Neural progenitor cell (in vitro differentiated cells): ENCODE results near the gene INSC. TPM values are rescaled to one million over a fixed set of nuclear protein-coding genes. Genes with fewer than 3 reads are reported as not detected.

Experiments
- DNase-seq: peaks from one replicate; pipeline ENCODE4 v3.0.0-alpha.2; 2016; ENCODE audit warnings: low spot score
- H2AFZ ChIP-seq: fragments of 200-600 bp; sonication (generic); replicated peaks from 2 replicates; pipeline ENCODE4 v1.6.1; 2016; ENCODE audit warnings: antibody characterized with exemption
- H3F3A ChIP-seq: fragments of 200-600 bp; sonication (generic); 2 replicates; pipeline ENCODE4 v1.6.1; 2016; ENCODE audit warnings: antibody characterized with exemption, low read depth
- H3K27ac ChIP-seq: fragments of 200-600 bp; sonication (generic); 2 replicates; pipeline ENCODE4 v1.5.1; 2016; ENCODE audit warnings: mild to moderate bottlenecking
- H3K27me3 ChIP-seq: fragments of 200-600 bp; sonication (generic); 2 replicates; pipeline ENCODE4 v1.6.1; 2016; ENCODE audit warnings: mild to moderate bottlenecking, moderate library complexity
- H3K36me3 ChIP-seq: fragments of 200-600 bp; sonication (generic); 2 replicates; pipeline ENCODE4 v1.5.1; 2016
- H3K4me1 ChIP-seq: fragments of 200-600 bp; sonication (generic); 2 replicates; pipeline ENCODE4 v1.6.1; 2016; ENCODE audit warnings: mixed run types
- H3K4me2 ChIP-seq: fragments of 200-600 bp; sonication (generic); 2 replicates; pipeline ENCODE4 v1.6.1; 2016
- H3K4me3 ChIP-seq: fragments of 200-600 bp; sonication (generic); 2 replicates; pipeline ENCODE4 v1.5.1; 2016
- H3K79me2 ChIP-seq: fragments of 200-600 bp; sonication (generic); 2 replicates; pipeline ENCODE4 v1.6.1; 2016; ENCODE audit warnings: low read depth
- H3K9ac ChIP-seq: fragments of 200-600 bp; sonication (generic); 2 replicates; pipeline ENCODE4 v1.6.1; 2016
- H3K9me3 ChIP-seq: fragments of 200-600 bp; sonication (generic); 2 replicates; pipeline ENCODE4 v1.5.1; 2016; ENCODE audit warnings: low read depth
- H4K20me1 ChIP-seq: fragments of 200-600 bp; sonication (generic); 2 replicates; pipeline ENCODE4 v1.6.1; 2016; ENCODE audit warnings: low read depth
- H3K27ac Mint-ChIP-seq: 3 replicates; pipeline ENCODE4 v1.8.0; 2021; ENCODE audit warnings: mixed read lengths
- H3K27me3 Mint-ChIP-seq: 2 replicates; pipeline ENCODE4 v1.8.0; 2022; ENCODE audit warnings: low read depth, mild to moderate bottlenecking, inconsistent platforms, moderate library complexity, mixed read lengths; ENCODE audit not compliant: insufficient read depth
- H3K36me3 Mint-ChIP-seq: 3 replicates; pipeline ENCODE4 v1.8.0; 2021; ENCODE audit warnings: mixed read lengths
- H3K4me1 Mint-ChIP-seq: 3 replicates; pipeline ENCODE4 v1.8.0; 2021; ENCODE audit warnings: mixed read lengths
- H3K4me3 Mint-ChIP-seq: 3 replicates; pipeline ENCODE4 v1.8.0; 2021; ENCODE audit warnings: mild to moderate bottlenecking, moderate library complexity, mixed read lengths
- H3K9me3 Mint-ChIP-seq: 3 replicates; pipeline ENCODE4 v1.8.0; 2020; ENCODE audit warnings: mixed read lengths
- EZH2 ChIP-seq: fragments of 200-600 bp; sonication (generic); IDR thresholded peaks from 2 replicates; pipeline ENCODE4 v1.6.1; 2017; ENCODE audit warnings: antibody characterized with exemption, mild to moderate bottlenecking, moderate library complexity
- EZH2phosphoT487 ChIP-seq: fragments of 200-600 bp; sonication (generic); IDR thresholded peaks from 2 replicates; pipeline ENCODE4 v1.6.1; 2017; ENCODE audit warnings: antibody characterized with exemption
- total RNA-seq: library from RNA; depleted of rRNA; stranded (reverse); fragments of >200 nt; gene quantifications from 2 replicates; pipeline ENCODE4 v1.2.3, GENCODE V29; 2015; ENCODE audit warnings: low replicate concordance
- TF ChIP-seq, protein P1 (sequence below): fragments of 200-600 bp; sonication (generic); IDR thresholded peaks from 2 replicates; pipeline ENCODE4 v1.5.1; 2017; ENCODE audit warnings: antibody characterized with exemption, mild to moderate bottlenecking

The INSC gene
- total RNA-seq, 1 donor from 2014 or later, result 0.09 TPM

DNA sequence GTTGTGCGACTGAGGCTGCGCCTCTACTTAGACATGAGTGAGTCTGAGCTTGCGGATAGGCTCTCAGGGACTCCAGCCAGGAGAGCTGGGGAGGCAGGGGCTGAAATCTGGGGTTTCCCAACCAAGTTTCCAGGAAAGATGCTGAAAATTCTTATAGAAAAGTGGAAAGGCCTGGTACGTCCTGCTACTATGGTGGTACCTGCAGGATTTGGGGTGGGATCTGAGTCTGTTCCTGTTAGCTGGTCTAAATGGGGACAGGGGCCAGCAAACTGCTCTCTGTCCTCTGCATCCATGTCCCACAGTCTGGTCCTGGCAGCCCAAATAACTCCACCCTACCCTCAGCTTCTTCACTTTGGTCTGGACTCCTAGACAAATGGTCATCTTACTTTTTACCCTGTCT lies 86.9 kb downstream of the INSC start:
- no peak overlapping the region for H2AFZ ChIP-seq
- Mint-ChIP-seq H3K36me3 (no peaks in the 10 kb centered on the region), H3K4me1 (peaks cover 3% of the 10 kb centered on the region), H3K27ac (no peak overlapping the region), H3K4me3 (no peak overlapping the region), H3K9me3 (no peaks in the 10 kb centered on the region), H3K27me3 (peaks cover 2% of the 10 kb centered on the region)
- H4K20me1 ChIP-seq, result no peaks in the 10 kb centered on the region
- H3K79me2 ChIP-seq, result no peaks in the 10 kb centered on the region
- no peaks in the 10 kb centered on the region for H3F3A ChIP-seq
- no peaks in the 10 kb centered on the region for H3K27me3 ChIP-seq
- H3K9ac ChIP-seq, result no peak overlapping the region
- DNase-seq, result no peak
- no peaks in the 10 kb centered on the region for H3K36me3 ChIP-seq
- H3K27ac ChIP-seq, result no peak overlapping the region
- TF ChIP-seq EZH2 (no peak), EZH2phosphoT487 (no peak)
- TF ChIP-seq, protein P1, sequence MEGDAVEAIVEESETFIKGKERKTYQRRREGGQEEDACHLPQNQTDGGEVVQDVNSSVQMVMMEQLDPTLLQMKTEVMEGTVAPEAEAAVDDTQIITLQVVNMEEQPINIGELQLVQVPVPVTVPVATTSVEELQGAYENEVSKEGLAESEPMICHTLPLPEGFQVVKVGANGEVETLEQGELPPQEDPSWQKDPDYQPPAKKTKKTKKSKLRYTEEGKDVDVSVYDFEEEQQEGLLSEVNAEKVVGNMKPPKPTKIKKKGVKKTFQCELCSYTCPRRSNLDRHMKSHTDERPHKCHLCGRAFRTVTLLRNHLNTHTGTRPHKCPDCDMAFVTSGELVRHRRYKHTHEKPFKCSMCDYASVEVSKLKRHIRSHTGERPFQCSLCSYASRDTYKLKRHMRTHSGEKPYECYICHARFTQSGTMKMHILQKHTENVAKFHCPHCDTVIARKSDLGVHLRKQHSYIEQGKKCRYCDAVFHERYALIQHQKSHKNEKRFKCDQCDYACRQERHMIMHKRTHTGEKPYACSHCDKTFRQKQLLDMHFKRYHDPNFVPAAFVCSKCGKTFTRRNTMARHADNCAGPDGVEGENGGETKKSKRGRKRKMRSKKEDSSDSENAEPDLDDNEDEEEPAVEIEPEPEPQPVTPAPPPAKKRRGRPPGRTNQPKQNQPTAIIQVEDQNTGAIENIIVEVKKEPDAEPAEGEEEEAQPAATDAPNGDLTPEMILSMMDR, result no peak
- H3K9me3 ChIP-seq, result no peaks in the 10 kb centered on the region
- H3K4me1 ChIP-seq, result no peaks in the 10 kb centered on the region
- H3K4me3 ChIP-seq, result no peak overlapping the region
- no peak overlapping the region for H3K4me2 ChIP-seq

DNA sequence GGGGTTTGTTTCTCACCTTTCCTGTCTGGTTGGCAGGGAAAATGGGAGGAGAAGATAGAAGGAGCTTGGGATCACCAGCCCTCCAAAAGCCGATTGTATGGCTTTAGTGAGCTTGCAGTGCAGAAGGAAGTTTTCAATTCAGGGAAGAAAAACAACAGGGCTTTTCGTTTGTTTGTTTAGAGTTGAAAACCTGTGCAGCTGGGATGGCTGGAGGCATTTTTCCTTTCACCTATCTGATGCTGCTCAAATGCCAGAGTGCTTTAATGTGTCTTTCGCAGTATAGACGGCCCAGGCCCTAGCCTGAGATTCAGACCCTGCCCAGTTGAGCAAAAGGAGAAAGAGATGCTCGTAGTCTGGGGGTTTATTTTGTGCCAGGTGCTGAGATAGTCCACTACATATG lies 87.9 kb downstream of the INSC start:
- no peak for DNase-seq
- Histone ChIP-seq H3K27me3 (no peaks in the 10 kb centered on the region), H3K79me2 (no peaks in the 10 kb centered on the region), H4K20me1 (no peaks in the 10 kb centered on the region), H3K27ac (no peak overlapping the region), H3K4me1 (no peaks in the 10 kb centered on the region), H3K36me3 (no peaks in the 10 kb centered on the region), H3K4me3 (no peak overlapping the region), H3K4me2 (no peak overlapping the region), H3K9me3 (no peaks in the 10 kb centered on the region), H2AFZ (no peak overlapping the region), H3K9ac (no peak overlapping the region), H3F3A (no peaks in the 10 kb centered on the region)
- Mint-ChIP-seq H3K27me3 (peaks cover 4% of the 10 kb centered on the region), H3K36me3 (no peaks in the 10 kb centered on the region), H3K4me3 (no peak overlapping the region), H3K4me1 (peaks cover 3% of the 10 kb centered on the region), H3K9me3 (no peaks in the 10 kb centered on the region), H3K27ac (no peak overlapping the region)
- no peak for TF ChIP-seq EZH2
- TF ChIP-seq, protein P1, result no peak
- TF ChIP-seq EZH2phosphoT487, result no peak

GRCh38 chr11:15204711-15205110 lies 90.0 kb downstream of the INSC start:
- H3K79me2 ChIP-seq, result no peaks in the 10 kb centered on the region
- no peak overlapping the region for H3K27ac Mint-ChIP-seq
- no peaks in the 10 kb centered on the region for H3K4me1 ChIP-seq
- H2AFZ ChIP-seq, result no peak overlapping the region
- peaks cover 3% of the 10 kb centered on the region for H3K4me1 Mint-ChIP-seq
- H3K27me3 ChIP-seq, result no peaks in the 10 kb centered on the region
- H3K4me3 ChIP-seq, result no peak overlapping the region
- H3K27me3 Mint-ChIP-seq, result peaks cover 12% of the 10 kb centered on the region
- no peaks in the 10 kb centered on the region for H3F3A ChIP-seq
- no peak for DNase-seq
- no peaks in the 10 kb centered on the region for H3K9me3 ChIP-seq
- no peak overlapping the region for H3K4me3 Mint-ChIP-seq
- no peak overlapping the region for H3K4me2 ChIP-seq
- no peaks in the 10 kb centered on the region for H3K36me3 ChIP-seq
- H3K9me3 Mint-ChIP-seq, result no peaks in the 10 kb centered on the region
- TF ChIP-seq EZH2, result no peak
- TF ChIP-seq, protein P1, result no peak
- no peak for TF ChIP-seq EZH2phosphoT487
- no peak overlapping the region for H3K9ac ChIP-seq
- no peaks in the 10 kb centered on the region for H4K20me1 ChIP-seq
- no peaks in the 10 kb centered on the region for H3K36me3 Mint-ChIP-seq
- no peak overlapping the region for H3K27ac ChIP-seq
